ENCODE measurements around the gene GABRB1.

GRCh38 chr4:47195706-47196105 lies 164.3 kb downstream of the GABRB1 start:
- TF ChIP-seq CTCF (IDR thresholded peaks at IDR 0.05) (no peak), POLR2A (IDR thresholded peaks at IDR 0.05) (no peak)

Data from right lobe of liver (tissue), 4 donors.